CD4-positive, alpha-beta T cell (primary cell): ENCODE measurements around the gene WDCP. TPM values are rescaled to one million over a fixed set of nuclear protein-coding genes. Genes with fewer than 3 reads are reported as not detected.

ENCODE experiments used
- ATAC-seq: fragments of 200-7000 bp; cut with Tn5 transposase; one replicate; pipeline ENCODE4 v1.10.0; 2022; ENCODE audit warnings: mild to moderate bottlenecking; ENCODE audit not compliant: poor library complexity
- CTCF ChIA-PET: fragments of 350-600 bp; sonication (Branson Sonifier 250); formaldehyde crosslinking; loops from one replicate; lab custom pipeline; 2021; ENCODE audit warnings: antibody characterized with exemption, inconsistent platforms; lab: Charles Lee
- POLR2A ChIA-PET: fragments of 350-600 bp; sonication (Branson Sonifier 250); formaldehyde crosslinking; loops from one replicate; lab custom pipeline; 2021; ENCODE audit warnings: antibody characterized with exemption, inconsistent platforms; lab: Charles Lee
- DNase-seq, 14 experiments: peaks; one replicate each; pipeline ENCODE4 v3.0.0-alpha.2; 2013 to 2020; ENCODE audit warnings: mixed read lengths in 2 of 14
- H3K27ac ChIP-seq, 2 donors: one replicate each; pipeline versions ENCODE4 v1.5.1 to v1.7.0; 2013; ENCODE audit warnings: low read length in 2 of 2, low read depth in 1 of 2, mild to moderate bottlenecking in 1 of 2
- H3K27me3 ChIP-seq, 2 experiments: 1 replicate in 1 of 2; 2 replicates in 1 of 2; pipeline versions ENCODE4 v1.6.1 to v1.7.0; 2013; ENCODE audit warnings: low read length in 2 of 2, control low read depth in 1 of 2, mild to moderate bottlenecking in 1 of 2, moderate library complexity in 1 of 2; ENCODE audit not compliant: insufficient read depth in 2 of 2, control insufficient read depth in 1 of 2
- H3K36me3 ChIP-seq: one replicate; pipeline ENCODE4 v1.6.1; 2013; ENCODE audit warnings: low read length, control low read depth; ENCODE audit not compliant: insufficient read depth
- H3K4me1 ChIP-seq: one replicate; pipeline ENCODE4 v1.6.1; 2013; ENCODE audit warnings: low read length, control low read depth; ENCODE audit not compliant: insufficient read depth
- H3K4me3 ChIP-seq: one replicate; pipeline ENCODE4 v1.5.1; 2013; ENCODE audit warnings: mild to moderate bottlenecking, low read length, moderate library complexity
- H3K9me3 ChIP-seq, 2 experiments: 1 replicate in 1 of 2; 2 replicates in 1 of 2; pipeline versions ENCODE4 v1.6.1 to v1.7.0; 2013; ENCODE audit warnings: low read length in 2 of 2, mild to moderate bottlenecking in 2 of 2, control low read depth in 1 of 2, moderate library complexity in 1 of 2; ENCODE audit not compliant: control insufficient read depth in 1 of 2, insufficient read depth in 1 of 2
- H3K27ac Mint-ChIP-seq: one replicate; pipeline ENCODE4 v1.8.0; 2020; ENCODE audit warnings: mixed read lengths
- H3K27me3 Mint-ChIP-seq: one replicate; pipeline ENCODE4 v1.8.0; 2021; ENCODE audit warnings: mixed read lengths
- H3K36me3 Mint-ChIP-seq: one replicate; pipeline ENCODE4 v1.8.0; 2021; ENCODE audit warnings: low read depth, mixed read lengths
- H3K4me1 Mint-ChIP-seq: one replicate; pipeline ENCODE4 v1.8.0; 2021; ENCODE audit warnings: low read depth, mixed read lengths
- H3K4me3 Mint-ChIP-seq: one replicate; pipeline ENCODE4 v1.8.0; 2020; ENCODE audit warnings: mild to moderate bottlenecking, mixed read lengths
- H3K9me3 Mint-ChIP-seq: one replicate; pipeline ENCODE4 v1.8.0; 2020; ENCODE audit warnings: mixed read lengths
- intact Hi-C, 2 experiments: fragments of 100-400 bp; cut with DNase I in 1 of 2; cut with micrococcal nuclease in 1 of 2; formaldehyde crosslinking; loops; one replicate each; pipeline versions ENCODE4 v1.15.1 to v1.9.0; 2023 to 2025; cut with DNase I, micrococcal nuclease
- total RNA-seq, 174 experiments: library from RNA in 2 of 174; stranded (reverse) in 2 of 174; gene quantifications; one replicate each; pipeline ENCODE4 v1.2.3 and lab custom pipeline; 2021 to 2026
- TF ChIP-seq, protein P1 (sequence below): fragments of 200-600 bp; IDR thresholded peaks from one replicate; pipeline ENCODE4 v1.8.0; 2022; ENCODE audit warnings: antibody characterized with exemption, mild to moderate bottlenecking

The WDCP gene
- total RNA-seq, 2 experiments from 2014 or later: 1.4 to 2.0 TPM

DNA sequence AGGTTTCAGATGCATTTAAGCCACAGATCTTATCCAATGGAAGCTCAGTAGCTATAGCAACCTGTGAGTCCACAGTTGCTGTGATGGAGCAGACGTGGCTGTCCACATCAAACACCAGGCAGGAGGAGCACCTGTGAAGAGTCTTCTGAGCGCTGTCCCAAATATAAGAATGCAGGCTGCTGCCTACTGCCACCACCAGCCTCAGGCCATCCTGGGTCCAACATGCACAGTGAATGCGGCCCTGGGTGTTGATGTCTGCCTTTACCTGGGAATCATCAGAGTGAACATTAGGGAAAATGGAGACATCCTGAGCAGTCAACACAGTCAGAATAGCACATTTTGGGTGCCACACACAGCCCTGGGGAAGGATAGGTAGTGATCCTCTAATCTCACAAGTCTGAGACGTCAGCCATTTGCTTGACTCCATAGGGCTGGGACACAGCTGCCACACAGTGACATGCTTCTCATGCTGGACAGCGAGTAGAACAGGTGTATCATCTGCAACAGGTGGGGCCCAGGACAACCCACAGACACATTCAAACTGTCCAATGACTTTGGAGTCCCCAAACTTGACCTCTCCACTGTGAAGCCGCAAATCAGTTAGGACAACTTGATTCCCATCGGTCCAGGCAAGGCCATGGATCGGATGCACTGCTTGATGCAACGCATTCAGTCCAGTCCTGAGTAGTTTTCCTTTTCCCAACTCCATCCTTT, 8.2 kb downstream of the WDCP start:
- ATAC-seq: no peak
- intact Hi-C loops: no loop called here
- POLR2A ChIA-PET: no interaction called here

DNA sequence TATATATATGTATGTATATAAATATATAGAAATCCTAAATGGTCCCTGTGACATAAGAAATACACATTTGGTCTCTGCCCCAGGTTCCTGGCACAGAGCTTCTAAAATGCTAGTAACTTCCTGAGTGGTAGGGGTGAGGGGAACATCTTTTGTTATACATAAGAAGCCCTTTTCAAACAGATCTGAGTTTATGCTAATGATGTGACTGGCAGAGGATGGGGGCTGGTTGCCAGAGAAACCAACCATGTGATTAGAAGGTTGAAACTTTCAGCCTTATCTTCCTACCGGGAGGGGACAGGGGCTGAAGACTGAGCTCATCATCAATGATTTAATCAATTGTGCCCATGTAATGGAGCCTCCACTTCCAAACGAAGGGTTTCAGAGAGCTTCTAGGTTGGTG, 21.0 kb downstream of the WDCP start:
- Mint-ChIP-seq H3K36me3 (peaks cover 80% of the 10 kb centered on the region), H3K4me1 (no peaks in the 10 kb centered on the region), H3K9me3 (no peaks in the 10 kb centered on the region), H3K27me3 (no peaks in the 10 kb centered on the region), H3K27ac (no peak overlapping the region), H3K4me3 (no peak overlapping the region)
- no peak overlapping the region for H3K27ac ChIP-seq
- ChIA-PET POLR2A (no interaction called here), CTCF (no interaction called here)
- H3K9me3 ChIP-seq: no peaks in the 10 kb centered on the region
- intact Hi-C loops: no loop called here
- TF ChIP-seq, protein P1, sequence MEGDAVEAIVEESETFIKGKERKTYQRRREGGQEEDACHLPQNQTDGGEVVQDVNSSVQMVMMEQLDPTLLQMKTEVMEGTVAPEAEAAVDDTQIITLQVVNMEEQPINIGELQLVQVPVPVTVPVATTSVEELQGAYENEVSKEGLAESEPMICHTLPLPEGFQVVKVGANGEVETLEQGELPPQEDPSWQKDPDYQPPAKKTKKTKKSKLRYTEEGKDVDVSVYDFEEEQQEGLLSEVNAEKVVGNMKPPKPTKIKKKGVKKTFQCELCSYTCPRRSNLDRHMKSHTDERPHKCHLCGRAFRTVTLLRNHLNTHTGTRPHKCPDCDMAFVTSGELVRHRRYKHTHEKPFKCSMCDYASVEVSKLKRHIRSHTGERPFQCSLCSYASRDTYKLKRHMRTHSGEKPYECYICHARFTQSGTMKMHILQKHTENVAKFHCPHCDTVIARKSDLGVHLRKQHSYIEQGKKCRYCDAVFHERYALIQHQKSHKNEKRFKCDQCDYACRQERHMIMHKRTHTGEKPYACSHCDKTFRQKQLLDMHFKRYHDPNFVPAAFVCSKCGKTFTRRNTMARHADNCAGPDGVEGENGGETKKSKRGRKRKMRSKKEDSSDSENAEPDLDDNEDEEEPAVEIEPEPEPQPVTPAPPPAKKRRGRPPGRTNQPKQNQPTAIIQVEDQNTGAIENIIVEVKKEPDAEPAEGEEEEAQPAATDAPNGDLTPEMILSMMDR: no peak
- no peak overlapping the region for H3K4me3 ChIP-seq
- ATAC-seq: no peak
- H3K4me1 ChIP-seq: no peaks in the 10 kb centered on the region
- DNase-seq: no peak
- peaks cover 43% of the 10 kb centered on the region for H3K36me3 ChIP-seq
- no peaks in the 10 kb centered on the region for H3K27me3 ChIP-seq

More for the DNA sequence above, 8.2 kb downstream of the WDCP start:
- CTCF ChIA-PET: no interaction called here
- Mint-ChIP-seq H3K27ac (no peak overlapping the region), H3K27me3 (no peaks in the 10 kb centered on the region), H3K4me3 (no peak overlapping the region), H3K36me3 (peaks cover 39% of the 10 kb centered on the region), H3K4me1 (peaks cover 37% of the 10 kb centered on the region), H3K9me3 (no peaks in the 10 kb centered on the region)
- TF ChIP-seq, protein P1: no peak
- Histone ChIP-seq H3K36me3 (peaks cover 22% of the 10 kb centered on the region), H3K27me3 (no peaks in the 10 kb centered on the region), H3K27ac (no peak overlapping the region), H3K4me1 (peaks cover 5% of the 10 kb centered on the region), H3K9me3 (no peaks in the 10 kb centered on the region), H3K4me3 (no peak overlapping the region)
- no peak for DNase-seq

DNA sequence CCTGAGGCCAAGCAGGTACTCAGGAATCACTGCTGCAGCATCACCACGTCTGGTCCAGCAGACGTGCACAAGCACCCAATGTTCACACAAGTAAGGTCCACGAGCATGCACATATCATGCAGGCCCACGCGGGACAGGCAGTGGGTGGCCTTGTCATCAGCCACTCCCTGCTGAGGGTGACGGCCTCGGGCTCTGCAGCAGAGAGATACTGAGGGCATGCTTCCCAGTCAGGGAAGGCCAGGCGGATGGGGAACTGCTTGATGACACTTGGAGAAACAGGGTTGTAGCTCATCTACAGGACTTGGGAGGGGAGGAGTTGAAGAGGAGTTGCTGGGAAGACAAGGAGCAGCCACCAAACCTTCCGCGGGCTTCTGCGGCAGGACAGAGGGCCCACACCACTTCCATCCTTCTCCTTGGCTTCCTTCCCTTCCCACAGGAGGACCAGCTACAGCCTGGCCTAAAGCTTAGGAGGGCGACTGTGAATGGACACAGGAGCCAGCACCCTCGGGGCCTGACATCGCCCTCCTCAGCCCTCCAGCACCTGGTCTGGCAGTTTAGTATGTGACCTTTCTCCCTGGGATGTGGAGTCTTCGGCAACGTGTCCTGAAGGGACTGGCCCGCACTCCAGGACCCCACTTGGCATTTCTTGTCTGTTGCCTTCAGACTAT, 22.1 kb downstream of the WDCP start:
- Mint-ChIP-seq H3K4me1 (no peaks in the 10 kb centered on the region), H3K27ac (no peak overlapping the region), H3K9me3 (no peaks in the 10 kb centered on the region), H3K27me3 (no peaks in the 10 kb centered on the region), H3K36me3 (peaks cover 69% of the 10 kb centered on the region), H3K4me3 (no peak overlapping the region)
- ATAC-seq (no peak), DNase-seq (no peak)
- H3K9me3 ChIP-seq: no peaks in the 10 kb centered on the region
- no peak overlapping the region for H3K27ac ChIP-seq
- no peak overlapping the region for H3K4me3 ChIP-seq
- H3K27me3 ChIP-seq: no peaks in the 10 kb centered on the region
- H3K36me3 ChIP-seq: peaks cover 32% of the 10 kb centered on the region
- intact Hi-C loops: no loop called here
- POLR2A ChIA-PET: no interaction called here
- TF ChIP-seq, protein P1: no peak
- CTCF ChIA-PET: no interaction called here
- no peaks in the 10 kb centered on the region for H3K4me1 ChIP-seq
